H1 (cell line): ENCODE results near the gene CABP2. TPM values are rescaled to one million over a fixed set of nuclear protein-coding genes. Genes with fewer than 3 reads are reported as not detected.

Source experiments
- CTCF ChIA-PET: fragments of 300-600 bp; sonication (Branson Sonifier 250); formaldehyde crosslinking; loops from one replicate; lab custom pipeline; 2021; ENCODE audit not compliant: partially characterized antibody; lab: Charles Lee
- POLR2A ChIA-PET: fragments of 300-600 bp; sonication (Branson Sonifier 250); formaldehyde crosslinking; loops from one replicate; lab custom pipeline; 2021; ENCODE audit warnings: inconsistent platforms; ENCODE audit not compliant: partially characterized antibody; lab: Charles Lee
- DNase-seq, 2 experiments: peaks; one replicate each; pipeline versions ENCODE4 v3.0.0 to v3.0.0-alpha.2; 2010 to 2022; ENCODE audit warnings: low spot score in 2 of 2, low read depth in 1 of 2, mixed read lengths in 1 of 2
- FAIRE-seq: peaks from 2 replicates; lab custom pipeline; 2011; peaks lifted over from hg19 to GRCh38; lab: Jason Lieb, UNC
- H2AFZ ChIP-seq: 2 replicates; pipeline ENCODE4 v1.8.1; 2012; ENCODE audit warnings: low read length, inconsistent platforms
- H2AK5ac ChIP-seq: 2 replicates; pipeline ENCODE4 v1.6.1; 2013; ENCODE audit warnings: low read depth, low read length
- H2BK120ac ChIP-seq: replicated peaks from 2 replicates; pipeline ENCODE3; 2013; ENCODE audit warnings: low read depth, low read length, inconsistent platforms
- H2BK12ac ChIP-seq: 2 replicates; pipeline ENCODE4 v1.6.1; 2013; ENCODE audit warnings: low read depth, low read length
- H2BK15ac ChIP-seq: 2 replicates; pipeline ENCODE4 v1.6.1; 2013; ENCODE audit warnings: low read length
- H2BK20ac ChIP-seq: 2 replicates; pipeline ENCODE4 v1.6.1; 2013; ENCODE audit warnings: low read length
- H2BK5ac ChIP-seq: 2 replicates; pipeline ENCODE4 v1.6.1; 2013; ENCODE audit warnings: low read depth, low read length
- H3K14ac ChIP-seq: 2 replicates; pipeline ENCODE4 v1.6.1; 2013; ENCODE audit warnings: inconsistent platforms; ENCODE audit not compliant: insufficient read length
- H3K18ac ChIP-seq: 2 replicates; pipeline ENCODE4 v1.6.1; 2013; ENCODE audit warnings: low read length; ENCODE audit errors: extremely low read depth
- H3K23ac ChIP-seq: 2 replicates; pipeline ENCODE4 v1.6.1; 2013; ENCODE audit warnings: inconsistent platforms; ENCODE audit not compliant: insufficient read length
- H3K23me2 ChIP-seq: 2 replicates; pipeline ENCODE4 v1.6.1; 2013; ENCODE audit warnings: low read depth, low read length
- H3K27ac ChIP-seq: 2 replicates; pipeline ENCODE4 v1.6.1; 2011; ENCODE audit warnings: low read depth, low read length, inconsistent platforms
- H3K27me3 ChIP-seq, 4 experiments: replicated peaks in 1 of 4; 1 replicate in 1 of 4; 2 replicates in 3 of 4; pipeline versions ENCODE4 v1.6.1 to v1.8.1; 2011 to 2013; ENCODE audit warnings: low read length in 3 of 4, mild to moderate bottlenecking in 3 of 4, inconsistent platforms in 2 of 4, mixed read lengths in 2 of 4, moderate library complexity in 1 of 4; ENCODE audit not compliant: control insufficient read depth in 3 of 4, insufficient read depth in 3 of 4; ENCODE audit errors: extremely low read depth in 1 of 4
- H3K36me3 ChIP-seq, 4 experiments: 2 replicates each; pipeline versions ENCODE4 v1.6.1 to v1.8.1; 2011 to 2013; ENCODE audit warnings: mild to moderate bottlenecking in 4 of 4, low read length in 3 of 4, moderate library complexity in 2 of 4, control low read depth in 1 of 4, inconsistent platforms in 1 of 4; ENCODE audit not compliant: insufficient read depth in 4 of 4, control insufficient read depth in 2 of 4
- H3K4ac ChIP-seq: replicated peaks from 2 replicates; pipeline ENCODE3; 2013; ENCODE audit warnings: low read length, low read depth, mixed read lengths, inconsistent platforms; ENCODE audit not compliant: insufficient read length
- H3K4me1 ChIP-seq, 4 experiments: replicated peaks in 1 of 4; 1 replicate in 1 of 4; 2 replicates in 3 of 4; pipeline versions ENCODE4 v1.6.1 to v1.8.1; 2011 to 2013; ENCODE audit warnings: low read length in 3 of 4, inconsistent platforms in 2 of 4, mixed read lengths in 1 of 4; ENCODE audit not compliant: insufficient read depth in 4 of 4, control insufficient read depth in 3 of 4
- H3K4me2 ChIP-seq, 2 experiments: 2 replicates each; pipeline versions ENCODE4 v1.6.1 to v1.8.1; 2011 to 2013; ENCODE audit warnings: low read depth in 2 of 2, low read length in 2 of 2, control low read depth in 1 of 2, inconsistent platforms in 1 of 2, mild to moderate bottlenecking in 1 of 2; ENCODE audit not compliant: insufficient read depth in 1 of 2
- H3K4me3 ChIP-seq, 4 experiments: fragments of 200-600, 300-600 bp in 1 of 4; sonication (generic), shearing (Covaris generic), sonication (Bioruptor Twin) in 1 of 4; 2 replicates each; pipeline versions ENCODE4 v1.5.1 to v1.8.1; 2011 to 2016; ENCODE audit warnings: low read length in 4 of 4, low read depth in 3 of 4, control low read depth in 2 of 4, inconsistent platforms in 2 of 4, mild to moderate bottlenecking in 2 of 4, mixed read lengths in 1 of 4, moderate library complexity in 1 of 4; ENCODE audit not compliant: insufficient read depth in 2 of 4; ENCODE audit errors: extremely low read depth in 1 of 4
- H3K56ac ChIP-seq: replicated peaks from 2 replicates; pipeline ENCODE3; 2013; ENCODE audit warnings: low read depth, mild to moderate bottlenecking, mixed read lengths, low read length, inconsistent platforms; ENCODE audit not compliant: insufficient read length
- H3K79me1 ChIP-seq: 2 replicates; pipeline ENCODE4 v1.6.1; 2013; ENCODE audit warnings: low read depth, low read length, control low read depth
- H3K79me2 ChIP-seq, 2 experiments: 2 replicates each; pipeline versions ENCODE4 v1.6.1 to v1.8.1; 2012 to 2013; ENCODE audit warnings: low read length in 2 of 2, mild to moderate bottlenecking in 2 of 2, inconsistent platforms in 1 of 2; ENCODE audit not compliant: insufficient read depth in 2 of 2, control insufficient read depth in 1 of 2
- H3K9ac ChIP-seq, 4 experiments: replicated peaks in 1 of 4; 1 replicate in 1 of 4; 2 replicates in 3 of 4; pipeline versions ENCODE4 v1.6.1 to v1.8.1; 2011 to 2013; ENCODE audit warnings: low read depth in 3 of 4, low read length in 3 of 4, control low read depth in 2 of 4, mild to moderate bottlenecking in 2 of 4, moderate library complexity in 2 of 4, inconsistent platforms in 1 of 4; ENCODE audit errors: extremely low read depth in 1 of 4
- H3K9me3 ChIP-seq, 2 experiments: 2 replicates each; pipeline versions ENCODE4 v1.6.1 to v1.8.1; 2012 to 2013; ENCODE audit warnings: mild to moderate bottlenecking in 2 of 2, moderate library complexity in 2 of 2, control low read depth in 1 of 2, inconsistent platforms in 1 of 2, low read depth in 1 of 2, low read length in 1 of 2, mixed read lengths in 1 of 2; ENCODE audit not compliant: insufficient read depth in 2 of 2
- H4K20me1 ChIP-seq, 2 experiments: replicated peaks in 1 of 2; 2 replicates each; pipeline versions ENCODE3 to v1.8.1; 2011 to 2013; ENCODE audit warnings: inconsistent platforms in 2 of 2, low read length in 2 of 2, mild to moderate bottlenecking in 1 of 2; ENCODE audit not compliant: insufficient read depth in 2 of 2, control insufficient read depth in 1 of 2
- H4K5ac ChIP-seq: 2 replicates; pipeline ENCODE4 v1.6.1; 2013; ENCODE audit warnings: low read length, low read depth, mixed read lengths, inconsistent platforms; ENCODE audit not compliant: insufficient read length
- H4K8ac ChIP-seq: 2 replicates; pipeline ENCODE4 v1.8.0; 2013; ENCODE audit warnings: mild to moderate bottlenecking, moderate library complexity, low read length, inconsistent platforms; ENCODE audit not compliant: insufficient read depth; ENCODE audit errors: extremely low read depth
- H4K91ac ChIP-seq: replicated peaks from 2 replicates; pipeline ENCODE3; 2013; ENCODE audit warnings: low read length, mixed read lengths, inconsistent platforms; ENCODE audit not compliant: insufficient read length
- ATF2 ChIP-seq: IDR thresholded peaks from 2 replicates; pipeline ENCODE4 v1.6.1; 2012; ENCODE audit warnings: low read length, inconsistent platforms
- ATF3 ChIP-seq: IDR thresholded peaks from 2 replicates; pipeline ENCODE4 v1.6.1; 2011; ENCODE audit warnings: low read depth, mild to moderate bottlenecking, low read length; ENCODE audit not compliant: insufficient read depth
- HDAC6 ChIP-seq: IDR thresholded peaks from one replicate; pipeline ENCODE4 v1.7.1; 2012; ENCODE audit warnings: low read depth, mild to moderate bottlenecking, inconsistent platforms, low read length, moderate library complexity
- SAP30 ChIP-seq: fragments of 300-600 bp; sonication (generic); IDR thresholded peaks from 2 replicates; pipeline ENCODE4 v1.7.1; 2012; ENCODE audit warnings: low read length, moderate library complexity, mild to moderate bottlenecking, inconsistent platforms; ENCODE audit not compliant: insufficient read depth, insufficient replicate concordance
- TCF12 ChIP-seq: IDR thresholded peaks from 2 replicates; pipeline ENCODE4 v1.6.1; 2011; ENCODE audit warnings: low read depth, mild to moderate bottlenecking, low read length
- TEAD4 ChIP-seq: IDR thresholded peaks from 2 replicates; pipeline ENCODE4 v1.6.1; 2012; ENCODE audit warnings: low read depth, low read length, inconsistent platforms, mixed read lengths
- YY1 ChIP-seq: IDR thresholded peaks from 2 replicates; pipeline ENCODE4 v1.6.1; 2011; ENCODE audit warnings: low read depth, mild to moderate bottlenecking, low read length
- WGBS, 2 experiments: shearing (Covaris generic) in 1 of 2; methylation state at CpG; one replicate each; pipeline versions ENCODE4 v1.1.6 to v1.1.7; 2013 to 2015; ENCODE audit warnings: low lambda C conversion rate in 2 of 2, mixed read lengths in 2 of 2, inconsistent platforms in 1 of 2, low coverage in 1 of 2, missing lambda C conversion rate in 1 of 2; ENCODE audit not compliant: insufficient replicate concordance in 2 of 2, insufficient coverage in 1 of 2, insufficient read length in 1 of 2; ENCODE audit errors: extremely low coverage in 1 of 2, missing lambda C conversion rate in 1 of 2; 5-methylcytosine and 5-hydroxymethylcytosine counted together
- polyA plus RNA-seq, 7 experiments: library from polyadenylated mRNA; depleted of rRNA in 3 of 7; stranded (reverse) in 5 of 7; unstranded in 2 of 7; fragments of >200 nt in 5 of 7; fragments of 200-250 nt in 2 of 7; gene quantifications; 1 replicate in 5 of 7; 2 replicates in 1 of 7; 4 replicates in 1 of 7; pipeline versions ENCODE4 v1.2.1 to v1.2.3, GENCODE V29; 2011 to 2013; ENCODE audit warnings: missing spikeins in 2 of 7, mixed read lengths in 2 of 7
- total RNA-seq: library from RNA; stranded (reverse); fragmentation: NEBNext Ultra II Directional; extraction: Animal tissue kit (Norgen Biotek cat#: 25700); gene quantifications from 2 replicates; pipeline ENCODE4 v1.2.1, GENCODE V29; 2021

CABP2 gene
- total and polyA plus RNA-seq, 2 of the 8 experiments (the other 6 are each of a cell fraction or from before 2014, with no cell fraction given), result not detected

GRCh38 chr11:67522338-67522737 lies 908 bp downstream of the CABP2 start:
- DNase-seq (no peak), FAIRE-seq (no peak)
- Histone ChIP-seq H4K91ac (no peak overlapping the region), H3K23me2 (peaks cover 3% of the 10 kb centered on the region; the same call in 1 of the 2 replicates), H3K4ac (no peak overlapping the region), H2BK5ac (no peak overlapping the region), H2AK5ac (no peak overlapping the region), H2BK15ac (no peak overlapping the region), H3K27me3 (no peaks in the 10 kb centered on the region), H3K14ac (no peak overlapping the region), H4K20me1 (no peaks in the 10 kb centered on the region), H3K36me3 (no peaks in the 10 kb centered on the region), H3K4me3 (no peak overlapping the region), H3K18ac (no peak overlapping the region), H3K23ac (no peak overlapping the region), H3K56ac (no peak overlapping the region), H3K79me1 (no peaks in the 10 kb centered on the region)
- CTCF ChIA-PET, result interaction anchor here (0.6 kb wide), 1 partner anchor 30 kb away, joined by 5 read pairs; no protein-coding TSS in a partner anchor
- no peak for TF ChIP-seq ATF3
- no peak for TF ChIP-seq TEAD4
- TF ChIP-seq ATF2, result no peak
- no peak for TF ChIP-seq YY1
- TF ChIP-seq HDAC6, result no peak
- no peak for TF ChIP-seq SAP30
- no peak for TF ChIP-seq TCF12
- TF ChIP-seq, all 59 proteins: peak for 0
- no peak overlapping the region for H2AFZ ChIP-seq
- peak overlapping the region; percentile 25; the same call in 1 of the 2 replicates for H4K8ac ChIP-seq
- H2BK20ac ChIP-seq, result no peak overlapping the region
- POLR2A ChIA-PET, result no interaction called here
- no peaks in the 10 kb centered on the region for H3K4me1 ChIP-seq
- H3K9ac ChIP-seq, result no peak overlapping the region
- H3K9me3 ChIP-seq, result no peaks in the 10 kb centered on the region
- no peak overlapping the region for H2BK120ac ChIP-seq
- no peak overlapping the region for H3K27ac ChIP-seq
- 99% methylated on average over 12 of the region's 15 CpGs; no CpG with 5 or more reads in 1 of the 2 experiments for WGBS, 2 experiments
- no peak overlapping the region for H4K5ac ChIP-seq
- no peak overlapping the region for H3K4me2 ChIP-seq
- H3K79me2 ChIP-seq, result no peaks in the 10 kb centered on the region
- no peak overlapping the region for H2BK12ac ChIP-seq
